A673 (cell line): ENCODE measurements around the gene TMEM87A. TPM values are rescaled to one million over a fixed set of nuclear protein-coding genes. Genes with fewer than 3 reads are reported as not detected.

Source experiments
- BruUV-seq: library from RNA; stranded (reverse); fragments of 400-500 nt; replicated peaks from 2 replicates; lab custom pipeline; 2021; lab: Mats Ljungman, UMichigan
- CTCF ChIA-PET: fragments of 300-600 bp; sonication (Branson Sonifier 250); formaldehyde crosslinking; loops from one replicate; lab custom pipeline; 2022; ENCODE audit warnings: antibody characterized with exemption; lab: Charles Lee
- POLR2A ChIA-PET: fragments of 300-600 bp; sonication (Branson Sonifier 250); formaldehyde crosslinking; loops from one replicate; lab custom pipeline; 2022; ENCODE audit warnings: antibody characterized with exemption; ENCODE audit not compliant: low non-redundant PET; lab: Charles Lee
- DNase-seq: peaks from one replicate; pipeline ENCODE4 v3.0.0-alpha.2; 2015; ENCODE audit warnings: low spot score
- H3K27ac ChIP-seq: fragments of 200-600 bp; sonication (generic); 2 replicates; pipeline ENCODE4 v1.5.1; 2016; ENCODE audit warnings: mixed run types, low read depth, mild to moderate bottlenecking, mixed read lengths, antibody characterized with exemption, low read length; ENCODE audit not compliant: poor library complexity, severe bottlenecking
- H3K27me3 ChIP-seq: fragments of 200-600 bp; sonication (generic); replicated peaks from 2 replicates; pipeline ENCODE4 v1.6.1; 2017; ENCODE audit warnings: mixed run types, low read depth, mild to moderate bottlenecking, mixed read lengths, antibody characterized with exemption, low read length; ENCODE audit not compliant: insufficient read depth, poor library complexity
- H3K36me3 ChIP-seq: fragments of 200-600 bp; sonication (generic); 2 replicates; pipeline ENCODE4 v1.6.1; 2016; ENCODE audit warnings: mixed run types, mild to moderate bottlenecking, mixed read lengths, antibody characterized with exemption, low read length; ENCODE audit not compliant: insufficient read depth, poor library complexity, severe bottlenecking
- H3K4me1 ChIP-seq: fragments of 200-600 bp; sonication (generic); 2 replicates; pipeline ENCODE4 v1.6.1; 2017; ENCODE audit warnings: mixed run types, mild to moderate bottlenecking, mixed read lengths, antibody characterized with exemption, low read length; ENCODE audit not compliant: insufficient read depth, poor library complexity, severe bottlenecking
- H3K4me3 ChIP-seq: fragments of 200-600 bp; sonication (generic); 2 replicates; pipeline ENCODE4 v1.5.1; 2016; ENCODE audit warnings: low read depth, mixed run types, mild to moderate bottlenecking, mixed read lengths, low read length; ENCODE audit not compliant: poor library complexity, severe bottlenecking
- H3K9me3 ChIP-seq: fragments of 200-600 bp; sonication (generic); 2 replicates; pipeline ENCODE4 v1.6.1; 2016; ENCODE audit warnings: mixed run types, low read depth, mild to moderate bottlenecking, mixed read lengths, antibody characterized with exemption, low read length; ENCODE audit not compliant: poor library complexity, severe bottlenecking
- EZH2 ChIP-seq: fragments of 200-600 bp; sonication (generic); IDR thresholded peaks from 2 replicates; pipeline ENCODE4 v1.6.1; 2017; ENCODE audit warnings: borderline replicate concordance, low read depth, mild to moderate bottlenecking, mixed read lengths, antibody characterized with exemption, low read length; ENCODE audit not compliant: poor library complexity, severe bottlenecking
- intact Hi-C: fragments of 100-400 bp; cut with micrococcal nuclease; formaldehyde crosslinking; loops from one replicate; pipeline ENCODE4 v1.10.0; 2022; ENCODE audit not compliant: unreplicated experiment
- total RNA-seq: library from RNA; stranded (reverse); gene quantifications from 2 replicates; pipeline ENCODE4 v1.2.3, GENCODE V29; 2021
- TF ChIP-seq, protein P1 (sequence below): fragments of 300-800, 200-600 bp; sonication (generic); conservative IDR thresholded peaks from 2 replicates; pipeline ENCODE4 v1.5.1; 2017; ENCODE audit warnings: low read depth, mild to moderate bottlenecking, antibody characterized with exemption, low read length, moderate library complexity, mixed read lengths

The TMEM87A gene
- total RNA-seq, 1 experiment from 2014 or later = 53.4 TPM

DNA sequence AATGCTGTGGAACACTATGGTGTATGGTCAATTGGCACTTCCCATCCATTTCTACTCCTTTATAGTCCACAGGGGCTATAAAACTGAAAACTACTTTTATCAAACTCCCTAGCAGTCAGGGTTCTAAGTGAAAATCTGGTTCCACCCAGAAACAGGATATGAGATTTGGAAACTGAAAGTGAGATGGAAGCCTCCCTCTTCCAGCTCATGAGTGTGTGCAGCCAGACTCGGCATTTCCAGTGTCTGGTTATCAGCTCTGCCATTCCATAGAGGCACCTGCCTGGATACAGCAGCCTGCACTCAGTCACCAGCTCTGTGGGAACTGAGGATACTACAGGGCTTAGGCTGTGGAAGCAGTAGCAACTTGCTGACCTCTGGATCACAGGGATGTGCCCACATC, 102.1 kb downstream of the TMEM87A start:
- Histone ChIP-seq H3K9me3 (no peaks in the 10 kb centered on the region), H3K4me3 (no peak overlapping the region), H3K27ac (no peak overlapping the region), H3K4me1 (no peaks in the 10 kb centered on the region), H3K36me3 (peaks cover 35% of the 10 kb centered on the region), H3K27me3 (no peaks in the 10 kb centered on the region)
- ChIA-PET CTCF (no interaction called here), POLR2A (interaction anchor here (0.6 to 0.7 kb wide), 2 partner anchors 37 to 102 kb away, joined by 3 to 4 read pairs; no protein-coding TSS in a partner anchor)
- DNase-seq = no peak
- BruUV-seq = no TSS peak
- TF ChIP-seq EZH2 = no peak
- TF ChIP-seq, protein P1, sequence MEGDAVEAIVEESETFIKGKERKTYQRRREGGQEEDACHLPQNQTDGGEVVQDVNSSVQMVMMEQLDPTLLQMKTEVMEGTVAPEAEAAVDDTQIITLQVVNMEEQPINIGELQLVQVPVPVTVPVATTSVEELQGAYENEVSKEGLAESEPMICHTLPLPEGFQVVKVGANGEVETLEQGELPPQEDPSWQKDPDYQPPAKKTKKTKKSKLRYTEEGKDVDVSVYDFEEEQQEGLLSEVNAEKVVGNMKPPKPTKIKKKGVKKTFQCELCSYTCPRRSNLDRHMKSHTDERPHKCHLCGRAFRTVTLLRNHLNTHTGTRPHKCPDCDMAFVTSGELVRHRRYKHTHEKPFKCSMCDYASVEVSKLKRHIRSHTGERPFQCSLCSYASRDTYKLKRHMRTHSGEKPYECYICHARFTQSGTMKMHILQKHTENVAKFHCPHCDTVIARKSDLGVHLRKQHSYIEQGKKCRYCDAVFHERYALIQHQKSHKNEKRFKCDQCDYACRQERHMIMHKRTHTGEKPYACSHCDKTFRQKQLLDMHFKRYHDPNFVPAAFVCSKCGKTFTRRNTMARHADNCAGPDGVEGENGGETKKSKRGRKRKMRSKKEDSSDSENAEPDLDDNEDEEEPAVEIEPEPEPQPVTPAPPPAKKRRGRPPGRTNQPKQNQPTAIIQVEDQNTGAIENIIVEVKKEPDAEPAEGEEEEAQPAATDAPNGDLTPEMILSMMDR = no peak
- intact Hi-C loops = no loop called here

DNA sequence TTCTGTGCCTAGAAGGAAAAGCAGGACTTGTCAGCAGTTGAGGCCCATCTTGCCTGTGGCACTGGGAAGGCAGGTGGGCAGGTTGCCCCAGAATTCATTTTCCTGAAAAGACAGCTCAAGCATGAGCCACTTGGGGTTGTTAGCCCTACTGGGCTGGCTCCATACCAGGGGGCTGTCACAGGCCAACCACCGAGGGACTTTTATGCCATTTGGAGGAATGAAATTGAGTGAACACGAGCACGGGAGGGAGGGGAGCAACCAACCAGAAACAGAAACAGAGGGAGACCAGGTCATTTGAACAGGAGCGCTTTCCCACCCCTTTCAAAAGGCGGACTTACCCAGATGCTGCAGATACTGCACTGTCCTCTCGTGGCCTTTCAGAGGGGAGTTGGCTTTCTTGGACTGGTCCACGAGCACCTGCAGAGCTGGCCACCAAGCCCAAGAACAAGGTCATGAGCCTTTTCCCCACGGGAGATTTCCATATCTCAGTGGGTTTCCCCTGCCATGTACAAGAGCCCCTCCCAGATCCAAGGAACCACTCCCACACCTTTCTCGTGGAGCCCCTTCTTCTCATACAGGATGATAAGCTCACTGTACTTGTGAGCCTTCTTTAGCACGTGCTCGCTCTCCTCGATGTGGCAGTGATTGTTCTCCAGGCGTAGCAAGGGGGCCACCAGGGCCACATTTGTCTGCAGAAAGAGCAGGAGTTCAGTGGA, 106.8 kb downstream of the TMEM87A start:
- ChIA-PET CTCF (no interaction called here), POLR2A (no interaction called here)
- H3K27me3 ChIP-seq = no peaks in the 10 kb centered on the region
- DNase-seq = no peak
- no peaks in the 10 kb centered on the region for H3K4me1 ChIP-seq
- no peaks in the 10 kb centered on the region for H3K9me3 ChIP-seq
- no TSS peak for BruUV-seq
- H3K36me3 ChIP-seq = peaks cover 65% of the 10 kb centered on the region
- H3K4me3 ChIP-seq = no peak overlapping the region
- TF ChIP-seq, protein P1 = no peak
- no peak for TF ChIP-seq EZH2
- intact Hi-C loops = no loop called here
- H3K27ac ChIP-seq = no peak overlapping the region

DNA sequence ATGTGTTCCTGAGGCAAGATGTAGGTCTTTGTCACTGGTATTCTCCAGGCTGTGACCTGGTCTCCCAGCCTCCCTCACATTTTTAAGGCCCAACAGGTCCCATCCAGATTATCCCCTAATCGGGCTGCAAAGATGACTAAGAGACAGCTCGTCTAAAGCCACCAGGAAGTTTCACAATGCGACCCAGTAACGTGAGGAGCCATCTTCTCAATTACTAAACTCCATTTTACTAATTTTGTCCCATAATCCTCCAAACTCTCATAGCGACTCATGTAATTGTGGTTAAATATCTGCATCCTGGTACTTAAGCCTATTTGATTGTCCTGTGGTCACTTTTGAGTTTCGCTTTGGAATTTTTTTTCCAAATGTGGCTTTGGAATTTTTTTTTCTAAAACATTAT, 108.1 kb downstream of the TMEM87A start:
- Histone ChIP-seq H3K9me3 (no peaks in the 10 kb centered on the region), H3K4me1 (no peaks in the 10 kb centered on the region), H3K36me3 (peaks cover 67% of the 10 kb centered on the region), H3K27ac (no peak overlapping the region), H3K27me3 (no peaks in the 10 kb centered on the region), H3K4me3 (no peak overlapping the region)
- intact Hi-C loops = no loop called here
- ChIA-PET CTCF (no interaction called here), POLR2A (no interaction called here)
- no TSS peak for BruUV-seq
- TF ChIP-seq EZH2 = no peak
- TF ChIP-seq, protein P1 = no peak
- DNase-seq = no peak
